ENCODE data around the gene CROCC. TPM values are rescaled to one million over a fixed set of nuclear protein-coding genes. Genes with fewer than 3 reads are reported as not detected.

The CROCC gene
- total and polyA plus RNA-seq, 2 donors from 2014 or later = 10.6 to 30.5 TPM

DNA sequence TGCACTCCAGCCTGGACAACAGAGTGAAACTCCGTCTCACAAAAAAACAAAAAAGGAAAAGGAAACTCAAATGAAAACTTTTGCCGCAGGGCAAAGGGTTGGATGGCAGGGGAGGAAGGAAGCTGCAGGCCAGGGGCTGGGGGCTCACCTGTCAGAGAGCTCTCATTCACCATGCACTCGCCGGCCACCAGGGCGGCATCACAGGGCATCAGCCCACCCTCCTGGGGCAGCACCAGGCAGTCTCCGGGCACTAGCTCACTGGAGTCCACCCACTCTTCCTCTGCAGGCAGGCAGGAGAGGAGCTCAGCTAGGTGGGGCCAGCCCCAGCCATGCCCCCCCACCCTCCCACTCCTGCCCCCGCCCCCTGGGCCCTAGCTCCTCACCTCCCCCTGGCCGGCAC, 78.1 kb downstream of the CROCC start:
- H3K9ac ChIP-seq (ENCODE audit: low read length in 3 of 3) = no peak overlapping the region
- DNase-seq (peak in 1 of 5 donors; percentile 61), FAIRE-seq (no peak)
- no peak for TF ChIP-seq CTCF (IDR thresholded peaks at IDR 0.05; ENCODE audit: borderline replicate concordance, extremely low read depth, insufficient read depth)
- H3K36me3 ChIP-seq (ENCODE audit: control insufficient read depth in 2 of 3, insufficient read depth in 3 of 3, low read length in 3 of 3) = peaks cover 0 to 25% (median 6%) of the 10 kb centered on the region in 3 donors
- H3K27me3 ChIP-seq (ENCODE audit: control insufficient read depth, insufficient read depth, low read length) = no peaks in the 10 kb centered on the region
- no peak overlapping the region for H3K27ac ChIP-seq (ENCODE audit: low read depth in 2 of 2, low read length in 2 of 2)
- no peaks in the 10 kb centered on the region for H3K4me1 ChIP-seq (ENCODE audit: control insufficient read depth in 2 of 3, insufficient read depth in 2 of 3, low read depth in 1 of 3, low read length in 3 of 3)
- H3K9me3 ChIP-seq (ENCODE audit: control insufficient read depth in 2 of 3, insufficient read depth in 1 of 3, low read length in 3 of 3) = no peaks in the 10 kb centered on the region
- H3K4me3 ChIP-seq (ENCODE audit: low read length in 3 of 3) = no peak overlapping the region
- intact Hi-C loops (cut with DNase I) = no loop called here

DNA sequence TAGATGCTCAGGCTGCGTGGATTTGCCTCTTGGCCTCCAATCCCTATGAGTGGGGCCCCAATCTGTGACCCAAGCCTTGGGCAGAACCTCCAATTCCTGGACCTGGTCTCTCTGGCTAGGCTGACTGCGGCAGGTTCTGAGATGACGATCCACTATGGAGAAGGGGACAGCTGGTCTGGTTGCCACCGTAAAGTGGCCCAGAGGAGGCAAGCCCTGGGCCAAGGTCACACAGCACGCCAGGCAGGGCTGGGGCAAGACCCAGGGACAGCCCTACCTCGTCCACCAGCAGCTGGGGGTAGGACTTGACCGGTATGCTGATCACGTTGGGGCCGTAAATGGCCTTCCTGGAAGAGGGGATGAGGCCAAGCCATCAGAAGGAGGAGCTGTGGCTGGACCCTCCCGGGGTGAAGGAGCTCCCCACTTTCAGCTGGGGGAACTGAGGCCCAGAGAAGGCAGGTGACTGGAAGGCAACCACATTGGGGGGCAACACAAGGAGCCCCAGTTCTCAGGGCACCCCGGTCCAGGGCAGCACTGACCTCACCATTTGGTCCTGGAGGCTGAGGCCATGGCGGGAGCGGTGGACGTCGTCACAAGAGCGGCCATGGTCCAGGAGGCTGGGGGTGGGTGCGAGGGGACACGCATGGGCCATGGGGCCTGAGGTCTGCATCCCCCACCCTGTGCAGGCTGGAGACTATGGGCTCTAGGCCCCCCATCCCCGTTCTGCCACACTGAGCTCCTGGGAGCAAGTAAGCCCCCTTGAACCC, 80.2 kb downstream of the CROCC start:
- Histone ChIP-seq H3K9ac (ENCODE audit: low read length in 3 of 3) (no peak overlapping the region), H3K36me3 (ENCODE audit: control insufficient read depth in 2 of 3, insufficient read depth in 3 of 3, low read length in 3 of 3) (peaks cover 0 to 25% (median 6%) of the 10 kb centered on the region in 3 donors), H3K27me3 (ENCODE audit: control insufficient read depth, insufficient read depth, low read length) (no peaks in the 10 kb centered on the region), H3K4me1 (ENCODE audit: control insufficient read depth in 2 of 3, insufficient read depth in 2 of 3, low read depth in 1 of 3, low read length in 3 of 3) (no peaks in the 10 kb centered on the region), H3K27ac (ENCODE audit: low read depth in 2 of 2, low read length in 2 of 2) (no peak overlapping the region), H3K4me3 (ENCODE audit: low read length in 3 of 3) (no peak overlapping the region), H3K9me3 (ENCODE audit: control insufficient read depth in 2 of 3, insufficient read depth in 1 of 3, low read length in 3 of 3) (no peaks in the 10 kb centered on the region)
- no peak for DNase-seq
- intact Hi-C loops (cut with DNase I) = no loop called here
- TF ChIP-seq CTCF (IDR thresholded peaks at IDR 0.05; ENCODE audit: borderline replicate concordance, extremely low read depth, insufficient read depth) = no peak
- no peak for FAIRE-seq

DNA sequence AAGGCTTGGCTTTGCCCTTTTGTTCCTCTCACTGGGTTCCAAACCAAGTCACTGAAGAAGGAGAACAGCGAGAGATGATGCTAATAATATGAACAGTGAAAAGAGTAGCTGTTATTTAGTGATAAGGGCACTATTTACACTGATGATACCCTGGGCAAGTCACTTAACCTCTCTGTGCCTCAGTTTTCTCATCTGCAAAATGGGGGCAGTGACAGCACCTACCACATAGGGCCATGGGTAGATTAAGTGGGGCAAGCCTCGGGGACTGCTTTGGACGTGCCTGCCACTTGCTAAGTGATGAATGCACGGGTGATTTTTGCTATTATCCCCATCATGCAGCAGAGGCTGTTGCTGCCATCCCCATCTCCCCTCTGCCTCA, 80.8 kb downstream of the CROCC start:
- intact Hi-C loops (cut with DNase I) = no loop called here
- FAIRE-seq (no peak), DNase-seq (no peak)
- H3K4me3 ChIP-seq (ENCODE audit: low read length in 3 of 3) = no peak overlapping the region
- no peak overlapping the region for H3K9ac ChIP-seq (ENCODE audit: low read length in 3 of 3)
- H3K4me1 ChIP-seq (ENCODE audit: control insufficient read depth in 2 of 3, insufficient read depth in 2 of 3, low read depth in 1 of 3, low read length in 3 of 3) = no peaks in the 10 kb centered on the region
- H3K27ac ChIP-seq (ENCODE audit: low read depth in 2 of 2, low read length in 2 of 2) = no peak overlapping the region
- no peaks in the 10 kb centered on the region for H3K27me3 ChIP-seq (ENCODE audit: control insufficient read depth, insufficient read depth, low read length)
- no peaks in the 10 kb centered on the region for H3K9me3 ChIP-seq (ENCODE audit: control insufficient read depth in 2 of 3, insufficient read depth in 1 of 3, low read length in 3 of 3)
- H3K36me3 ChIP-seq (ENCODE audit: control insufficient read depth in 2 of 3, insufficient read depth in 3 of 3, low read length in 3 of 3) = peaks cover 0 to 25% (median 6%) of the 10 kb centered on the region in 3 donors
- no peak for TF ChIP-seq CTCF (IDR thresholded peaks at IDR 0.05; ENCODE audit: borderline replicate concordance, extremely low read depth, insufficient read depth)

Measured in kidney (tissue), 14 donors.